NCI-H1092 treated with DMSO at 0.1 percent for 48 hours (cell line): Measurements from ENCODE around the gene IGF1R.

Experiments used
- DNase-seq: peaks from one replicate; lab custom pipeline; 2025; lab: John Stamatoyannopoulos, UW

Gene IGF1R

DNA sequence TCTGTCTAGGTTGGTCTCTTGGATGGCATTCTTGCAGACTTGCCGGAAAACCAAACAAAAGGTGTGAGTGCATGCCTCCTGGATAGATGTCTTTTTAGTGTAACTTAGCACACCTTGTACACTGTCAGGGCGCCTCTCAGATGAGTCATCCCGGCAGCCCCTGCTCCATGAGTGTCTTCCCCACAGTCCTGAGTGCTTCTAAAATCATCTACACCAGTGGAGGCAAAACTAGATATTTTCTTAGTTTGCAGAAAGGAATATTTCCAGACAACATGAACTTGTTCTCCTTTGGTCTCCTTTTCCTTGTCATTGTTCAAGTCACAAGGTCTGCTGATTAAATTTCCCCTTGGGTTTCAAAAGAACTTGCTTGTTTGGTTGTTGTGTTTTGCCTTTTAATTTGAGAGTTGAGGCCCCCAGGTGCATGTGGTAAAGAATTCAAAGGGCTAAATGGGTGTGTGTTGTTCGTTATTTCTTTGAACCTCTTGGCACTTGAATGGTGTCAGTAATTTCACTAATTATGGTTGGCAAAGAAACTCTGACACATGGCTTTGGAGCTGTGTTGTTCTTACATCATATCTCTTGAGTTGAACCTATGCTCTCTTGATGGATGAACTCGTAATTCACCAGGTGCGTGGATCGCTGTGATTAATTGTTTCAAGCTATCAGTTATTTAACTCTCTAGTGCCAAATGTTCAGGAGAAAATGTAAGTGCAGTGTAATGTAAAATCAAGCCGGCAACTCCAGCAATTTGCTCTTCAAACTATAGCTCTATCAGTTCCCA lies 98.2 kb downstream of the IGF1R start:
- no peak for DNase-seq

DNA sequence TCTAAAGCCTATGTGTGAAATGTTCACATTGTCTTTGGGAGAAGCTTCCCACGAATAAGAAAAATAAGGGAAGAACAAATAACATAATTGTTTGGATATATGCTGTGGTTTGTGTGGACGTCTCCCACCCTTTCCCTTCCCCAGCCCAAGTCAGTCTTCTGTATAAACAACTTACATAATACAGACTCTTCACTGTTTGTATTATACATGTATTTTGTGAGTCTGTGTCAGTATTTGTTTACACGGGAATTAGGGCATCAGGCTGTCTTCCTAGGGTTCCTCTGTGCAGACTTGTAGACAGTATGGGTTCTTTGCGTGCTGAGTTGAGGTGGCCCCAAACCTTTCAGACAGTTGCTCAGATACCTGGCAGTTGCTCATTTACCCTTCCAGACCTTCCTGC lies 103.4 kb downstream of the IGF1R start:
- no peak for DNase-seq

DNA sequence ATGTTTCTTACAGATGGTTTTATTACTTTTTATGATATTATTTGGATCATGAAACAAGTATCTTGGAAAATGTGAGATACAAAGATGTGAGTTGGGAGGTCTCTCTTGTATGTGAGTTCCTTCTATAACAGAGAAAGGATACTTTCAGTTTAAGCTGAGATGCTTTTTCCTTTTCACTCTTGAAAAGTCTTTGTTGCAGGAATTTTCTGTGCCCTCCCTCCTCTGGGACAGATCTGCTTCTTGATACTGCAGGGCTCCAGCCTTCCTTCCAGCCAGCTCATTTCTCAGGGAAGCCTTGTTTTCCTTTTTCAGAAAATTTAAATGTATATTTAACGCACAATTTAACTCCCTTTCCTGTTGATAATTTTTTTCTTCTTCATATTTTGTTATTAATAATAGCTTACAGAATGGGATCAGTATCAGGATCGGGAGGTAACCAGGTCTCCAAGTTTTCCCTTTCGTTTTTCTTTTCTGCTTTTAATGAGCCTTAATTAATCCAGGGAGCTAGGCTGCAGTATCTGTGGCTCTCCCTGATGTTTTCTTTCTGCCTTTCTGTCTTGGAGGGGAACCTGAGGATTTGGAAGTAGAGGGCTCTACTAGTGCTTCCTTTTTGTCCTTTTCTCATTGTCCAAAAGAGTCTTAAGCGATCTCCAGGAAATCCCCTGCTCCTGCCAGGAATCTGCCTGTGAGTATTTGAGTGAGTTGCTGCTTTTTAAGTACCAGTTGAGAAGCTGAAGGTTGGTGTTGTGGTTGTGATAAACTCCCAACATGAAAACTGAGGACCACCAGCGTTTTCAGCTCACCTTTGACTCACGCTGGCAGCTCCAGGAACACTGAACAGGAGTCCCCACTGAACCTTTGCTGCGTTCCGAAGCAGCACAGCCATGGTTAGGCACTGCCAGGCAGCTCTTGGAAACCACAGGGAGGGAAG lies 105.7 kb downstream of the IGF1R start:
- DNase-seq: no peak

DNA sequence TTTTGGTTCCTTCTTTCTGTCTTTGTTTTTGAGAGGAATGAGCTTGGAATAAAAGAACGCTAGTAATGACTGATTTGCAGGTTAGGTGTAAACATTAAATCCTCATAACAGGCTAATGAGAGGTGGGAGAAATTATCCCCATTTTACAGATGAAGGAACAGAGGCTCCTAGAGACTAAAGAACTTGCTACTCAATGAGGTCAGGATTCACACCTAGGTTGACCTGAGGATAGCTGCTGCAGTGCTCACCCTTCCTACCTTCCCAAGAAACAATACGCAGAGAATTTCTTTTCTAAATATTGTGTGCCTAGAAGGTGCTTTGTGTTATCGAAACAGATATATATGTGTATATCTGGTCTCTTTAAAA lies 106.3 kb downstream of the IGF1R start:
- DNase-seq: no peak

DNA sequence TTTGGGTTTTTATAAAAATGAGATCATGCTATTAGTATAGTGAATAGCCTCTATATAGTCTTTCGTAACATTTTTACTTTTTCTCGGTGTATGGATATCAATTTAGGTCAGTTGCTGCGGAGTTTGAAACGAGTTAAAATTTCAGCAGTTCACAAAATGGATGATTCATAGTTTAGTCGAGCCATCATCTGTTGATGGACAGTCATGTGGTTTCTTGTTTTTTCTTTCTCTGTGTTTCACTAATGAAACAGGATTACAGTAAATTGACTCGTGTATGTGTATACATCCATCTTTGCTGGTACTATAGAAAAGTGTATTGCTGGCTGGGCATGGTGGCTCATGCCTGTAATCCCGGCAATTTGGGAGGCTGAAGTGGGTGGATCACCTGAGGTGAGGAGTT lies 106.8 kb downstream of the IGF1R start:
- no peak for DNase-seq

DNA sequence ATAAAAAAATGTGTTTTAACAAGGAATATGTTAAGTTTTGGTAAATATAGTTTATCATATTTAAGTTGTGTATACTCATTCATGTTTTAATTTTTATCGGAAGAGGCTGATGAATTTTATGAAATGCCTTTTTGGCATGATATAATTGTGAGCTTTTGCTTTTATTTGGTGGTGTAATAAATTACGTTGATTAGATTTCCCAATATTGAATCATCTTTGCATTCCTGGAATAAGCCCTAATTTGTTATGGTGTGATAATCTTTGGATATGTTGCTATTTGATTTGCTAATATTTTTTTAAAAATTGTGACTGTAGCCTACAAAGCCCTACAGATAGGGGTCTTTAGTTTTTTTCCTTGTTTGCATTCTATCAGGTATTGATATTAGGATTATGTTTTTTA lies 107.4 kb downstream of the IGF1R start:
- DNase-seq: no peak

DNA sequence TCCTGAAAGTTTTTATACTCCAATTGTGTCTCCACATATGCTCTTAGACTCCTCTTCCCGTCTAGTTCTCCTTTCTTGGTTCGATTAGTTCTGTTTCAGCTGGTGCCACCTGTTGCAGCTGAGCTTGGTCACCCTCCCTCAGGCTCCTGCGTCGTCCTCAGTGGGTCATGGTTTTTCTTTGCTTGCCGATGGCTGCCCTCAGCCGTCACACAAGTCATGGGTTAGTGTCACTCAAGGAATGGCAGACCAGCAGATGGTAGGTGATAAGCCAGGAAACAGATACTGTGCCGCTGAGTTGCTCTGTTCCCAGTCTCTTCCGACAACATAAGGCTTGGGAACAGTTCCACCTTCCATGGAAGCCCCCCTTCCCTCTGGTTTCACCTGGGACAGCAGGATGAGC lies 109.9 kb downstream of the IGF1R start:
- no peak for DNase-seq

DNA sequence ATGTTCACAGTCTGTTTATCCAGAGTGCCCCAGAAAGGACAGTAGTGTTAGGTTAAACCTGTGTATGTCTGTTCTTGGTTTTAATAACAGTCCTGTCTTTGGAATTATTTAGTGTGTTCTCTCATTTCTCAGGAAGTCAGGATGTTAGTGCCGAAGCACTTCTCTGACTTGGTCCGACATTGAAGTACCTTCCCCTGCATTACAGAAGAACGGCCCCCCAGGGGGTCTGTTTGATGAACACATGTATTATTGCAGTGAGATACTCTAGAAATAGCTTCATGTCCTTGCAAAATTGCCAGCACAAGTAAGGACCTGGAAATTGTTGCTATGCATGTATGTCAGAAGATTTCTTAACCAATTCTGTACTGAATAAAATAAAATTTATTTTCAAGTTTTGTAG lies 110.9 kb downstream of the IGF1R start:
- DNase-seq: no peak

DNA sequence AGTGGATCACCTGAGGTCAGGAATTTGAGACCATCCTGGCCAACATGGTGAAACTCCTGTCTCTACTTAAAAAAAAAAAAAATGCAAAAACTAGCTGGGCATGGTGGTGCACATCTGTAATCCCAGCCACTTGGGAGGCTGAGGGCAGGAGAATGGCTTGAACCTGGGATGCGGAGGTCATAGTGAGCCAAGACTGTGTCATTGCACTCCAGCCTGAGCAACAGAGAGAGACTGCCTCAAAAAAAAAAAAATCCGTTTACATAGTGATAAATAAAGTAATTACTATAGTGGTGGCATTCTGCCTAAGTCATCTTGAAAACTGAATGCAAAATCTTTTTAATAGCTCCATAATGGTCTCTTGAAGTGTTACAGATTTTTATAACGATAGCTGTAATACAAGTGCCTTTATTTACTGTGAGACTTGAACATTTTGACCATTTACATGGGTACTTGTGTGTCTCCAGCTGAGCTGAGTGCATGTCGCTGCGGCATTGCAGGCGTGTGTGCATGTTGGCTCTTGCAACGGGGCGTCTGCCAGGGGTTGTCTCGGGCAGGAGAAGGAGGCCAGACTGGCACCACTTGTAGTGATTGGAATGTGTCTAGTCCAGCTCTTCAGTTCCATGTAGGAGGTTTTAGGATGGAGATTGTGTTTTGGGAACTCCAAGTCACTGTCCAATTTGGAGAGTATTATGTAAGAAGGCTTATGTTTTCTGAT lies 111.9 kb downstream of the IGF1R start:
- peak; percentile 8 for DNase-seq

DNA sequence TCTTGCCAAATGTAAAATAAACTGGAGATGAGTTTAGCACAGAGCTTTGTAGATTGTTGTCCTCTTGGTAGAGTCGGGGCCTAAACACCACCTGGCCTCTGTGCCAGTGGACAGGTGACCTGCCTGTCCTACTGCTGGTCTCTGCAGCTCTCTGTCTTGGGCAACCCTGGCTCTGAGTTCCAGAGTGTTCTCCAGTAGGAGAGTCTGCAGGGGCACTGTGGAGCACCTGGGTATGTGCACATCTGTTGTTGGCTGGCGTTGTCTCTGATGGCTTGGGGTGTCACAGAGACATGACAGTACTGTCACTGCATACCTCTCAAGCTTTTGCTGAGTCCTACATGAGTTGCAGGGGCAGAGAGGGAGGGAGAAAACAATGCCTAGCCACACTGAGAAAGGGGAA lies 112.6 kb downstream of the IGF1R start:
- no peak for DNase-seq

DNA sequence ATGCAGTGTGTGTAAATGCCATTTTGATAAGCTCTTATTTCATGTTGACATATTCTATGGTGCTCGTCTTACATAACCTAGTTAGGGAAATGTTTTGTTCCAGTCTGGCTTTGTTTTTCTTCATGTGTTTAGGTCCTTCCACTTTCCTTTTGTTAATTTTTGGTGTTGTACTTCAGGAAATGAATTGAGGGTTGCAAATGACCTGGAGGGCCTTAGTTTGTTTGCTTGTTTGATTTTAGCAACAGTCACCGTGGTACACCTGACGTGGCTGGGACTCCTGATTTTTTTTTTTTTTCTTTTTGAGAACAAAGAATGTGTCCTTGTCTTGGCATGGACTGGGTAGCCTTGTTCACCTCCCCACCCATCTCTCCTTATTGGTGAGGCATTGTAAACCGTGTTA lies 114.8 kb downstream of the IGF1R start:
- DNase-seq: no peak

DNA sequence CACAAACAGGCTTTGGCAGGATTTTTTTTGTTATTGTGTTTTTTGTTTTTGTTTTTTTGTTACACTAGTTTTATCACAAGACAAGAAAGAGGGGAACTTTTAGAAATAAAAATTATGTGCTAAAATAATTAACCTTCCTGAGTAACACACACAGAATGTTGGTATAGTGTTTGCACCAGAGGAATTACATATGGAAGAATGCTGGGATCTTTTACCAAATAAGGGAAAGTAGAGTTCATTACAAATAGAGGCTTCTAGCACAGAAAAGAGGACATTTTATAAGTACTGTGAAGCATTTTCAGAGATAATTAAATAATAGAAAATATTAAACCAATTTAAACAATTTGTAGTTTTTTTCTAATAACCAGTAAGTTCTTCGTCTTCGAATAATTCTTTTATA lies 116.0 kb downstream of the IGF1R start:
- DNase-seq: no peak

DNA sequence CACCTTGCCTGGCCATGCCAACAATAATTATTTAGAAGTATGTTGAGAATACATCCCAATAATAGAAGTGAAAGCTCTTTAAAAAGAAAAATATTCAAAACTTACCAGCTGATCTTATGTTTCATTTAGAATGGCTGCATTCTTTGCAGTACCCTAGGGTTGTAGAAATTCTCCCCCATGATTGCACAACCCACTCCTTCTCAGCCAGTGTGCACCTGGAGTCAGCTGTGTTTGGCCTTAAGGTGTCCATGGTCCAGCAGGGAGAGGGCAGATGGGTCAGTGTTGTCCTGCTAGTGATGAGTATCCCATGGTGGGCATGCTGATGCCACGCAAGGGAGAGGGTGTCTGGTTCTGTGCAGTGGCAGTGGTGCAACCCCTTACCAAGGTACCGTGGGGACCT lies 117.3 kb downstream of the IGF1R start:
- no peak for DNase-seq

DNA sequence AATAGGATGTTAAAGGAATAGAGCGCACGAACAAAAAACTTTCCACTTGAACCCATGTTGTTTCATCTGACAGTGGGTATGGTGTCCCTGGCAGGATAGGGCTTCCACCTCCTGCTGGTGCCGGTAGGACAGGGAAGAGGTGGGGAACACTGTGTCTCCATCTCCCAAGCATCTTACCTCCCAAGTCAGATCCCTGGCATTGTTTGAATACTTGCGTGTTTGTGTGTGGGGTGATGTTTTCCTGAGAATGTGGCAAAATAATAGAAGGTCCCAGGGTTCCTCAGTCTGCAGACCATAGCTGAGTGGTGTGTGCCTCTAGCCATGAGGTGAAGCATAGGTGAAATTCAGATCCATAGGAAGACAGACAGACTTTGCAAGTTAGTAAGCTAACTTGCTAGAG lies 119.4 kb downstream of the IGF1R start:
- no peak for DNase-seq

DNA sequence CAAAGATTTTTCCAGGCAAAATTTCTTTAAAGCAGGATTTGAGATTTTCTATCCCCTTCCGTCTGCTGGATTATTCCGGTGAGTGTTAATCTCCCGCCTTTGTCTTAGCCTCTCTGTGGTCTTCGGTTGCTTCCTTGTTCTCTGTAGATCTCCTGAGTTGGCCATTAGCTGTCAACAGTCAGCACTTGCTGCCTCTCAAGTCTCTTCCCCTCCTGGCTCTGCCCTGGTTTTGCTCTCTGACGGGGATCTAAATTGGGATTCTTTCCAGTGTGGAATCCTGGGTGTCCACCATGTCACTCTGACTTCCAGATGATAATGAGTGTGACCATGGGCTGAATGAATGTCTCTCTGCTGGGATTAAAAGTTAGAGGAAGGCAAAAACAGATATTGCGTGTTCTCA lies 121.5 kb downstream of the IGF1R start:
- DNase-seq: no peak

DNA sequence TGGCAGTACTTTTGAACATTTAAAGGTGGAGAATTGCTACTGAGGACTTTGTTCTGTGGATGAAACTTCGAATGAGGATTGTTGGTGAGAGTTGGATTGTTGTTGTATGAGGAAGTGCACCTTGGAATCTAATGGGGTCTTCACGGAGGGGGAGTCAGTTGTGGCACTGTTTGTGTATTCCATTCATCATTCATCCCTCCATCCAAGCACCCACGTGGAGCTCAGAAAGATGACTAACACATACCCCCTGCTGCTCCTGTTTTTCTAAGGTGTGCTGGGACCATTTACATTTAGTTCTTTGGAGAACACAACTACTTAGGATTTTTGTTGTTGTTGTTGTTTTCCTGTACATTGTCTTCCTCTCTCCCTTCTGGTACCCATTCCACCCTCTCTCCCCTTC lies 122.6 kb downstream of the IGF1R start:
- DNase-seq: no peak

DNA sequence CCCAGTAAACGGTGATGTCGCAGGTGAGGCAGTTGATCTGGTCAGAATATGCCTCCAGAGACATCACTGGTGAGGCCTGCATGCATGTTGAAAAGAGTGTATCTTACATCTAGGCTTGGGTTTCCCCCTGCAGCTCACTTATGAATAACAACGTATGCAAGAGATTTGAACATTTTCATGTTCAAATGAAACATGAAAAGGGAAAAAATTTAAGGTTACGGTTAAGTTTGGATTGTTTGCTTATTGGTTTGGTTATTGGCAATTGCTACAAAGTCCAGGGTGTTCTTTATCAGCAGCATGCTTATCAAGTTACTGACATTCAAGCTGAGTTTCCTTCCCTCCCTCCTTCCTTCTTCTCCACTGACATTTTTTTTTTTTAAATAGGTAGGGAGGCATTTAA lies 123.2 kb downstream of the IGF1R start:
- DNase-seq: no peak

DNA sequence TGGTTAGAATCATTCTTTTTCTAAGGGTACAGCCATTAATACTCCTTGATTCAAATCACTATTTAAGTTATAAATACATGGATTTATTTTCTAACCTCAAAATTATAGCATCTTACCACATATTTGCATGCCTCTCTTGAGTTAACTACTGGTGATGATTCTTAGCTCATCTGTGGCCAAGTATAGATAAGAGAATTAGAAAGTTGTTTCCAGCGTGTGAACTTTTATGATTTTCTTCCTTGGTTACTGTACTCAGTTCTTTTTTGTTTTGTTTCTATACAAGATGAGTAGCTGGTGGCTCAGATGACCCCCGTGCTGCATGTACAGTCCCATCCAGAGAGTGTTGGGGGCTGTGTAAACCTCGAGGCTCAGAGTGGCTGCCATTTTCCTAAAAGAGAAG lies 124.6 kb downstream of the IGF1R start:
- DNase-seq: no peak

DNA sequence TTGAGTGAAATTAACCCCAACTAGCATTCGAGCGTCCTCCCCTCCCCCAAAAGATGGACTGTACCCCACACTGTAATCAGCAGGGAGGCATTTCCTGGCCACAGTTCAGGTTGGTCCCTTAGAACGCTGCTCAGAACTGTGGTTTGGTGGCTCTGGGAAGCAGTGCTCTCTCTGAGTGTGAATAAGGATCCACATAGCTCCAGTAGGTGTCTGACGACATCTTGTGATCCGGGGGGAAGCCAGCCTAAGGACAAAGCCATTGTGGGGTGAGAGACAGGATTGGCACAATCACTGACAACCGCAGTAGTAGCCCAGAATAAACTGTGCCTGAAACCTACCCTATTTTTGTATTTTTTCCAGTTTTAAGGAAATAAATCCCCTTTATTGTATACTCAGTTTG lies 125.3 kb downstream of the IGF1R start:
- DNase-seq: no peak

DNA sequence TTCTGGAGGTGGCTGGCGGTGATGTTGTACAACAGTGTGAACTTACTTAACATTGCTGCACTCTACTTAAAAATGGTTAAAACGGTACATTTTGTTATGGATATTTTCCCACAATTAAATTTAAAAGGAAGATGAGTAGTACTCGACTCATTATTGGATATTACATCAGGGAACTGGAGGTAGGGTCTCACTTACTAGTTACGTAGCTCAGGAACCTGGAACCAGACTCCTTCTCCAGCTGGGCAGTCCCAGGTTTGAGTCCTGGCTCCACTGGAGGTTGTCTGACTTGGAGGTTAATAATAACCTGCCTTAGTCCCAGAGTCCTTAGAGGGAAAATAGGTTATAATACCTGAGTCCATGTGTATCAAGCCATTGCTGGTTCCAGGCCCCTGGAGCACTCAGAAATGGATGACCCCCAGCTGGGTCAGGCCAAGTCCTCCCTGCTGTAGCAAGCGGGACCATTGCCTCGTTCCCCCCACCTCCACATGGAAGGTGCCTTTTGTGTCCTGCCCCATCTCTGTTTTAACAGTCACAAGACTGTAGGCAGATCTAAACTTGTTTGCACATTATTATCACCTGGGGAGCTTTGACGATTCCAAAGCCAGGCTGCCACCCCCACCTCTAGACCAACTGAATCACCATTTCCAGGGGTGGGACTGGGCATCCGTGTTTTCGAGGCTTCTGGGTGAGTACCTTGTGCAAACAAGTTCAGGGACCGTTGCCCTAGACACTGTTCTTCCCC lies 126.6 kb downstream of the IGF1R start:
- DNase-seq: no peak

DNA sequence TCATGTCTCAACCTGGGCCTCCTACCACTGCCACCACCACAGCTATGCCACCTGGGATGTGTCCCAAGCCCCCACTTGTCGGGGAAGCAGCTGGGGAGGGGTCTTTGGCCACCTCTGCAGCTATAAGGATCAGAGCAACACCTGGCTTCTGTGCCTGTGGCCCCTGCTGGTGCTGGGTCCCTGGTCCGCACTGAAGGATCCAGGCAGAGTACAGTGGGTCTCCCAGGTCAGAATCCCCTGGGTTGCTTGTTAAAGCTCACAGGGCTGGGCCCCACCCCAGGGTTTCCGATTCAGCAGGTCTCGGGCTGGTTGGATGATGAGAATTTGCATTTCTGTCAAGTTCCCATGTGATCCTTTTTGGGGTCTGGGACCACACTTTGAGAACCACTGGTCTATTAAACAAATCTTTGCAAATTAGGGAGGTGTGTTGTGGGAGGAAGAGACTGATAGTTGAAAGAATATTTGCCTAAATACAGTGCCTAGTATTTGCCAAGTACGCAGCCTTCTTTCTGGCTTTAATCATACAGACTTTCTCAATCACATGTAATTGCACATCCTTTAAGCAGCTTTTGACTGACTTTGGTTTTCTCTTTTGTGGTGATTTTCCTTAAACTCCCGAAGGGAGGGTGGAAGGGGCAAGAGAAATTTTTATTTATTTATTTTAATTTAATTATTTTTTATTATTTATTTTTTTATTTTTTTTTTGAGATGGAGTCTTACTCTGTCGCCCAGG lies 127.3 kb downstream of the IGF1R start:
- DNase-seq: no peak
